H1 (cell line): Measurements from ENCODE around the gene KAT2A. TPM values are rescaled to one million over a fixed set of nuclear protein-coding genes. Genes with fewer than 3 reads are reported as not detected.

ENCODE experiments used
- CTCF ChIA-PET: fragments of 300-600 bp; sonication (Branson Sonifier 250); formaldehyde crosslinking; loops from one replicate; lab custom pipeline; 2021; ENCODE audit not compliant: partially characterized antibody; lab: Charles Lee
- POLR2A ChIA-PET: fragments of 300-600 bp; sonication (Branson Sonifier 250); formaldehyde crosslinking; loops from one replicate; lab custom pipeline; 2021; ENCODE audit warnings: inconsistent platforms; ENCODE audit not compliant: partially characterized antibody; lab: Charles Lee
- DNase-seq, 2 experiments: peaks; one replicate each; pipeline versions ENCODE4 v3.0.0 to v3.0.0-alpha.2; 2010 to 2022; ENCODE audit warnings: low spot score in 2 of 2, low read depth in 1 of 2, mixed read lengths in 1 of 2
- FAIRE-seq: peaks from 2 replicates; lab custom pipeline; 2011; peaks lifted over from hg19 to GRCh38; lab: Jason Lieb, UNC
- H2AFZ ChIP-seq: 2 replicates; pipeline ENCODE4 v1.8.1; 2012; ENCODE audit warnings: low read length, inconsistent platforms
- H2AK5ac ChIP-seq: 2 replicates; pipeline ENCODE4 v1.6.1; 2013; ENCODE audit warnings: low read depth, low read length
- H2BK120ac ChIP-seq: replicated peaks from 2 replicates; pipeline ENCODE3; 2013; ENCODE audit warnings: low read depth, low read length, inconsistent platforms
- H2BK12ac ChIP-seq: 2 replicates; pipeline ENCODE4 v1.6.1; 2013; ENCODE audit warnings: low read depth, low read length
- H2BK15ac ChIP-seq: 2 replicates; pipeline ENCODE4 v1.6.1; 2013; ENCODE audit warnings: low read length
- H2BK20ac ChIP-seq: 2 replicates; pipeline ENCODE4 v1.6.1; 2013; ENCODE audit warnings: low read length
- H2BK5ac ChIP-seq: 2 replicates; pipeline ENCODE4 v1.6.1; 2013; ENCODE audit warnings: low read depth, low read length
- H3K14ac ChIP-seq: 2 replicates; pipeline ENCODE4 v1.6.1; 2013; ENCODE audit warnings: inconsistent platforms; ENCODE audit not compliant: insufficient read length
- H3K18ac ChIP-seq: 2 replicates; pipeline ENCODE4 v1.6.1; 2013; ENCODE audit warnings: low read length; ENCODE audit errors: extremely low read depth
- H3K23ac ChIP-seq: 2 replicates; pipeline ENCODE4 v1.6.1; 2013; ENCODE audit warnings: inconsistent platforms; ENCODE audit not compliant: insufficient read length
- H3K23me2 ChIP-seq: 2 replicates; pipeline ENCODE4 v1.6.1; 2013; ENCODE audit warnings: low read depth, low read length
- H3K27ac ChIP-seq: 2 replicates; pipeline ENCODE4 v1.6.1; 2011; ENCODE audit warnings: low read depth, low read length, inconsistent platforms
- H3K27me3 ChIP-seq, 4 experiments: replicated peaks in 1 of 4; 1 replicate in 1 of 4; 2 replicates in 3 of 4; pipeline versions ENCODE4 v1.6.1 to v1.8.1; 2011 to 2013; ENCODE audit warnings: low read length in 3 of 4, mild to moderate bottlenecking in 3 of 4, inconsistent platforms in 2 of 4, mixed read lengths in 2 of 4, moderate library complexity in 1 of 4; ENCODE audit not compliant: control insufficient read depth in 3 of 4, insufficient read depth in 3 of 4; ENCODE audit errors: extremely low read depth in 1 of 4
- H3K36me3 ChIP-seq, 4 experiments: 2 replicates each; pipeline versions ENCODE4 v1.6.1 to v1.8.1; 2011 to 2013; ENCODE audit warnings: mild to moderate bottlenecking in 4 of 4, low read length in 3 of 4, moderate library complexity in 2 of 4, control low read depth in 1 of 4, inconsistent platforms in 1 of 4; ENCODE audit not compliant: insufficient read depth in 4 of 4, control insufficient read depth in 2 of 4
- H3K4ac ChIP-seq: replicated peaks from 2 replicates; pipeline ENCODE3; 2013; ENCODE audit warnings: low read length, low read depth, mixed read lengths, inconsistent platforms; ENCODE audit not compliant: insufficient read length
- H3K4me1 ChIP-seq, 4 experiments: replicated peaks in 1 of 4; 1 replicate in 1 of 4; 2 replicates in 3 of 4; pipeline versions ENCODE4 v1.6.1 to v1.8.1; 2011 to 2013; ENCODE audit warnings: low read length in 3 of 4, inconsistent platforms in 2 of 4, mixed read lengths in 1 of 4; ENCODE audit not compliant: insufficient read depth in 4 of 4, control insufficient read depth in 3 of 4
- H3K4me2 ChIP-seq, 2 experiments: 2 replicates each; pipeline versions ENCODE4 v1.6.1 to v1.8.1; 2011 to 2013; ENCODE audit warnings: low read depth in 2 of 2, low read length in 2 of 2, control low read depth in 1 of 2, inconsistent platforms in 1 of 2, mild to moderate bottlenecking in 1 of 2; ENCODE audit not compliant: insufficient read depth in 1 of 2
- H3K4me3 ChIP-seq, 4 experiments: fragments of 200-600, 300-600 bp in 1 of 4; sonication (generic), shearing (Covaris generic), sonication (Bioruptor Twin) in 1 of 4; 2 replicates each; pipeline versions ENCODE4 v1.5.1 to v1.8.1; 2011 to 2016; ENCODE audit warnings: low read length in 4 of 4, low read depth in 3 of 4, control low read depth in 2 of 4, inconsistent platforms in 2 of 4, mild to moderate bottlenecking in 2 of 4, mixed read lengths in 1 of 4, moderate library complexity in 1 of 4; ENCODE audit not compliant: insufficient read depth in 2 of 4; ENCODE audit errors: extremely low read depth in 1 of 4
- H3K56ac ChIP-seq: replicated peaks from 2 replicates; pipeline ENCODE3; 2013; ENCODE audit warnings: low read depth, mild to moderate bottlenecking, mixed read lengths, low read length, inconsistent platforms; ENCODE audit not compliant: insufficient read length
- H3K79me1 ChIP-seq: 2 replicates; pipeline ENCODE4 v1.6.1; 2013; ENCODE audit warnings: low read depth, low read length, control low read depth
- H3K79me2 ChIP-seq, 2 experiments: 2 replicates each; pipeline versions ENCODE4 v1.6.1 to v1.8.1; 2012 to 2013; ENCODE audit warnings: low read length in 2 of 2, mild to moderate bottlenecking in 2 of 2, inconsistent platforms in 1 of 2; ENCODE audit not compliant: insufficient read depth in 2 of 2, control insufficient read depth in 1 of 2
- H3K9ac ChIP-seq, 4 experiments: replicated peaks in 1 of 4; 1 replicate in 1 of 4; 2 replicates in 3 of 4; pipeline versions ENCODE4 v1.6.1 to v1.8.1; 2011 to 2013; ENCODE audit warnings: low read depth in 3 of 4, low read length in 3 of 4, control low read depth in 2 of 4, mild to moderate bottlenecking in 2 of 4, moderate library complexity in 2 of 4, inconsistent platforms in 1 of 4; ENCODE audit errors: extremely low read depth in 1 of 4
- H3K9me3 ChIP-seq, 2 experiments: 2 replicates each; pipeline versions ENCODE4 v1.6.1 to v1.8.1; 2012 to 2013; ENCODE audit warnings: mild to moderate bottlenecking in 2 of 2, moderate library complexity in 2 of 2, control low read depth in 1 of 2, inconsistent platforms in 1 of 2, low read depth in 1 of 2, low read length in 1 of 2, mixed read lengths in 1 of 2; ENCODE audit not compliant: insufficient read depth in 2 of 2
- H4K20me1 ChIP-seq, 2 experiments: replicated peaks in 1 of 2; 2 replicates each; pipeline versions ENCODE3 to v1.8.1; 2011 to 2013; ENCODE audit warnings: inconsistent platforms in 2 of 2, low read length in 2 of 2, mild to moderate bottlenecking in 1 of 2; ENCODE audit not compliant: insufficient read depth in 2 of 2, control insufficient read depth in 1 of 2
- H4K5ac ChIP-seq: 2 replicates; pipeline ENCODE4 v1.6.1; 2013; ENCODE audit warnings: low read length, low read depth, mixed read lengths, inconsistent platforms; ENCODE audit not compliant: insufficient read length
- H4K8ac ChIP-seq: 2 replicates; pipeline ENCODE4 v1.8.0; 2013; ENCODE audit warnings: mild to moderate bottlenecking, moderate library complexity, low read length, inconsistent platforms; ENCODE audit not compliant: insufficient read depth; ENCODE audit errors: extremely low read depth
- H4K91ac ChIP-seq: replicated peaks from 2 replicates; pipeline ENCODE3; 2013; ENCODE audit warnings: low read length, mixed read lengths, inconsistent platforms; ENCODE audit not compliant: insufficient read length
- CBX5 ChIP-seq: fragments of 300-800, 300-1000 bp; sonication (generic); IDR thresholded peaks from 2 replicates; pipeline ENCODE4 v1.7.1; 2016; ENCODE audit warnings: antibody characterized with exemption, low read length, low read depth
- GABPA ChIP-seq: IDR thresholded peaks from 2 replicates; pipeline ENCODE4 v1.6.1; 2011; ENCODE audit warnings: mild to moderate bottlenecking, low read length, moderate library complexity, borderline replicate concordance; ENCODE audit not compliant: insufficient read depth
- HDAC6 ChIP-seq: IDR thresholded peaks from one replicate; pipeline ENCODE4 v1.7.1; 2012; ENCODE audit warnings: low read depth, mild to moderate bottlenecking, inconsistent platforms, low read length, moderate library complexity
- PHF8 ChIP-seq: fragments of 200-600 bp; sonication (generic); conservative IDR thresholded peaks from 2 replicates; pipeline ENCODE4 v1.7.1; 2012; ENCODE audit warnings: low read depth, mild to moderate bottlenecking, inconsistent platforms, low read length, moderate library complexity
- RNF2 ChIP-seq: fragments of 200-900, 300-1000 bp; sonication (generic); IDR thresholded peaks from 2 replicates; pipeline ENCODE4 v1.7.1; 2016; ENCODE audit warnings: borderline replicate concordance, low read depth, mild to moderate bottlenecking, antibody characterized with exemption, low read length; ENCODE audit not compliant: poor library complexity, severe bottlenecking; ENCODE audit errors: missing control alignments
- RXRA ChIP-seq: IDR thresholded peaks from 2 replicates; pipeline ENCODE4 v1.6.1; 2011; ENCODE audit warnings: low read depth, mild to moderate bottlenecking, low read length, moderate library complexity; ENCODE audit not compliant: insufficient read depth
- SRF ChIP-seq: IDR thresholded peaks from 2 replicates; pipeline ENCODE4 v1.6.1; 2011; ENCODE audit warnings: mild to moderate bottlenecking, low read depth, low read length, moderate library complexity
- TAF1 ChIP-seq: IDR thresholded peaks from 2 replicates; pipeline ENCODE4 v1.6.1; 2011; ENCODE audit warnings: mild to moderate bottlenecking, low read depth, low read length
- WGBS, 2 experiments: shearing (Covaris generic) in 1 of 2; methylation state at CpG; one replicate each; pipeline versions ENCODE4 v1.1.6 to v1.1.7; 2013 to 2015; ENCODE audit warnings: low lambda C conversion rate in 2 of 2, mixed read lengths in 2 of 2, inconsistent platforms in 1 of 2, low coverage in 1 of 2, missing lambda C conversion rate in 1 of 2; ENCODE audit not compliant: insufficient replicate concordance in 2 of 2, insufficient coverage in 1 of 2, insufficient read length in 1 of 2; ENCODE audit errors: extremely low coverage in 1 of 2, missing lambda C conversion rate in 1 of 2; 5-methylcytosine and 5-hydroxymethylcytosine counted together
- polyA plus RNA-seq, 7 experiments: library from polyadenylated mRNA; depleted of rRNA in 3 of 7; stranded (reverse) in 5 of 7; unstranded in 2 of 7; fragments of >200 nt in 5 of 7; fragments of 200-250 nt in 2 of 7; gene quantifications; 1 replicate in 5 of 7; 2 replicates in 1 of 7; 4 replicates in 1 of 7; pipeline versions ENCODE4 v1.2.1 to v1.2.3, GENCODE V29; 2011 to 2013; ENCODE audit warnings: missing spikeins in 2 of 7, mixed read lengths in 2 of 7
- total RNA-seq: library from RNA; stranded (reverse); fragmentation: NEBNext Ultra II Directional; extraction: Animal tissue kit (Norgen Biotek cat#: 25700); gene quantifications from 2 replicates; pipeline ENCODE4 v1.2.1, GENCODE V29; 2021
- TF ChIP-seq, protein P1 (sequence below): IDR thresholded peaks from 2 replicates; pipeline ENCODE4 v1.6.1; 2012; ENCODE audit warnings: inconsistent platforms
- TF ChIP-seq, protein P2 (sequence below), 3 experiments: IDR thresholded peaks; 1 replicate in 2 of 3; 2 replicates in 1 of 3; pipeline versions ENCODE4 v1.5.1 to v1.6.1; 2011; ENCODE audit warnings: low read length in 3 of 3, mild to moderate bottlenecking in 3 of 3, inconsistent platforms in 2 of 3, low read depth in 1 of 3, moderate library complexity in 1 of 3; ENCODE audit not compliant: insufficient read depth in 1 of 3; ENCODE audit errors: control extremely low read depth in 1 of 3

Gene KAT2A
- total and polyA plus RNA-seq, 2 of the 8 experiments (the other 6 are each of a cell fraction or from before 2014, with no cell fraction given): 34.2 to 40.1 TPM

DNA sequence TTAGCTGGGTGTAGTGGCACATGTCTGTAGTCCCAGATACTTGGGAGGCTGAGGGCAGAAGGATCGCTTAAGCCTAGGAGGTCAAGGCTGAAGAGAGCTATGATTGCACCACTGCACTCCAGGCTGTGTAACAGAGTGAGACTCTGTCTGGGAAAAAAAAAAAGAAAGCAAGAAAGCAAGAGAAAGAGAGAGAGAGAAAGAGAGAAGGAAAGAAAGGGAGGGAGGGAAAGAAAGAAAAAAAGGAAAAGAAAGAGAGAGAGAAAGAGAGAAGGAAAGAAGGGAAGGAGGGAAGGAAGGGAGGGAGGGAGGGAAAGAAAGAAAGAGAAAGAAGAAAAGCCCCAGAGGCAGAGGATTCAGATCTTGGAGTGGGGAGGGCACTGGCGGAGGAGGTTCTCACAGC, 15.2 kb downstream of the KAT2A start:
- peaks cover 2% of the 10 kb centered on the region; the same call in 1 of the 2 replicates for H3K23me2 ChIP-seq
- ChIA-PET POLR2A (interaction anchor here (0.8 to 3.0 kb wide), 2 partner anchors 49 to 89 kb away, joined by 3 to 13 read pairs; partner anchors contain the start of gene DNAJC7), CTCF (interaction anchor here (0.6 to 39.4 kb wide), 6 partner anchors 7 to 75 kb away, joined by 3 to 1084 read pairs (median 323); partner anchors contain the start of genes DHX58, DNAJC7, HSPB9 and KAT2A)
- H4K20me1 ChIP-seq: no peaks in the 10 kb centered on the region
- DNase-seq (no peak), FAIRE-seq (no peak)
- no peaks in the 10 kb centered on the region for H3K9me3 ChIP-seq
- no peaks in the 10 kb centered on the region for H3K79me2 ChIP-seq
- no peak overlapping the region for H3K56ac ChIP-seq
- peaks cover 0 to 11% (median 9%) of the 10 kb centered on the region in 4 experiments; a peak in 6 of 7 replicates for H3K4me1 ChIP-seq
- no peak overlapping the region for H2BK20ac ChIP-seq
- no peak overlapping the region for H4K91ac ChIP-seq
- 0 out of 2 replicates have a peak overlapping the region, but pooled peaks have one; percentile 13 for H2AK5ac ChIP-seq
- H3K36me3 ChIP-seq: no peaks in the 10 kb centered on the region
- no peak overlapping the region for H2BK12ac ChIP-seq
- no peak overlapping the region for H2AFZ ChIP-seq
- H3K23ac ChIP-seq: no peak overlapping the region
- 58% methylated on average over 2 of the region's 2 CpGs; no CpG with 5 or more reads in 1 of the 2 experiments for WGBS, 2 experiments
- H3K27me3 ChIP-seq: no peaks in the 10 kb centered on the region
- H3K27ac ChIP-seq: no peak overlapping the region
- H3K4ac ChIP-seq: no peak overlapping the region
- no peak overlapping the region for H3K14ac ChIP-seq
- H2BK15ac ChIP-seq: no peak overlapping the region
- no peak overlapping the region for H4K5ac ChIP-seq
- no peak overlapping the region for H3K18ac ChIP-seq
- no peak overlapping the region for H2BK5ac ChIP-seq
- no peak overlapping the region for H3K9ac ChIP-seq
- no peak overlapping the region for H4K8ac ChIP-seq
- H3K4me3 ChIP-seq: no peak overlapping the region
- H3K79me1 ChIP-seq: no peaks in the 10 kb centered on the region
- H2BK120ac ChIP-seq: no peak overlapping the region
- H3K4me2 ChIP-seq: no peak overlapping the region
- TF ChIP-seq HDAC6: no peak
- TF ChIP-seq, protein P1, sequence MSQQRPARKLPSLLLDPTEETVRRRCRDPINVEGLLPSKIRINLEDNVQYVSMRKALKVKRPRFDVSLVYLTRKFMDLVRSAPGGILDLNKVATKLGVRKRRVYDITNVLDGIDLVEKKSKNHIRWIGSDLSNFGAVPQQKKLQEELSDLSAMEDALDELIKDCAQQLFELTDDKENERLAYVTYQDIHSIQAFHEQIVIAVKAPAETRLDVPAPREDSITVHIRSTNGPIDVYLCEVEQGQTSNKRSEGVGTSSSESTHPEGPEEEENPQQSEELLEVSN: no peak
- no peak for TF ChIP-seq PHF8
- TF ChIP-seq RXRA: no peak
- no peak for TF ChIP-seq GABPA
- no peak for TF ChIP-seq CBX5
- TF ChIP-seq TAF1: no peak
- no peak for TF ChIP-seq SRF
- TF ChIP-seq, protein P2, sequence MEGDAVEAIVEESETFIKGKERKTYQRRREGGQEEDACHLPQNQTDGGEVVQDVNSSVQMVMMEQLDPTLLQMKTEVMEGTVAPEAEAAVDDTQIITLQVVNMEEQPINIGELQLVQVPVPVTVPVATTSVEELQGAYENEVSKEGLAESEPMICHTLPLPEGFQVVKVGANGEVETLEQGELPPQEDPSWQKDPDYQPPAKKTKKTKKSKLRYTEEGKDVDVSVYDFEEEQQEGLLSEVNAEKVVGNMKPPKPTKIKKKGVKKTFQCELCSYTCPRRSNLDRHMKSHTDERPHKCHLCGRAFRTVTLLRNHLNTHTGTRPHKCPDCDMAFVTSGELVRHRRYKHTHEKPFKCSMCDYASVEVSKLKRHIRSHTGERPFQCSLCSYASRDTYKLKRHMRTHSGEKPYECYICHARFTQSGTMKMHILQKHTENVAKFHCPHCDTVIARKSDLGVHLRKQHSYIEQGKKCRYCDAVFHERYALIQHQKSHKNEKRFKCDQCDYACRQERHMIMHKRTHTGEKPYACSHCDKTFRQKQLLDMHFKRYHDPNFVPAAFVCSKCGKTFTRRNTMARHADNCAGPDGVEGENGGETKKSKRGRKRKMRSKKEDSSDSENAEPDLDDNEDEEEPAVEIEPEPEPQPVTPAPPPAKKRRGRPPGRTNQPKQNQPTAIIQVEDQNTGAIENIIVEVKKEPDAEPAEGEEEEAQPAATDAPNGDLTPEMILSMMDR (IDR thresholded peaks at IDR 0.05; ENCODE audit: control extremely low read depth in 1 of 3, insufficient read depth in 1 of 3, low read depth in 1 of 3, low read length in 3 of 3): no peak
- no peak for TF ChIP-seq RNF2
